H1 (cell line): ENCODE measurements around the gene MBD3. TPM values are rescaled to one million over a fixed set of nuclear protein-coding genes. Genes with fewer than 3 reads are reported as not detected.

Experiments
- CTCF ChIA-PET: fragments of 300-600 bp; sonication (Branson Sonifier 250); formaldehyde crosslinking; loops from one replicate; lab custom pipeline; 2021; ENCODE audit not compliant: partially characterized antibody; lab: Charles Lee
- POLR2A ChIA-PET: fragments of 300-600 bp; sonication (Branson Sonifier 250); formaldehyde crosslinking; loops from one replicate; lab custom pipeline; 2021; ENCODE audit warnings: inconsistent platforms; ENCODE audit not compliant: partially characterized antibody; lab: Charles Lee
- DNase-seq, 2 experiments: peaks; one replicate each; pipeline versions ENCODE4 v3.0.0 to v3.0.0-alpha.2; 2010 to 2022; ENCODE audit warnings: low spot score in 2 of 2, low read depth in 1 of 2, mixed read lengths in 1 of 2
- FAIRE-seq: peaks from 2 replicates; lab custom pipeline; 2011; peaks lifted over from hg19 to GRCh38; lab: Jason Lieb, UNC
- H2AFZ ChIP-seq: 2 replicates; pipeline ENCODE4 v1.8.1; 2012; ENCODE audit warnings: low read length, inconsistent platforms
- H2AK5ac ChIP-seq: 2 replicates; pipeline ENCODE4 v1.6.1; 2013; ENCODE audit warnings: low read depth, low read length
- H2BK120ac ChIP-seq: replicated peaks from 2 replicates; pipeline ENCODE3; 2013; ENCODE audit warnings: low read depth, low read length, inconsistent platforms
- H2BK12ac ChIP-seq: 2 replicates; pipeline ENCODE4 v1.6.1; 2013; ENCODE audit warnings: low read depth, low read length
- H2BK15ac ChIP-seq: 2 replicates; pipeline ENCODE4 v1.6.1; 2013; ENCODE audit warnings: low read length
- H2BK20ac ChIP-seq: 2 replicates; pipeline ENCODE4 v1.6.1; 2013; ENCODE audit warnings: low read length
- H2BK5ac ChIP-seq: 2 replicates; pipeline ENCODE4 v1.6.1; 2013; ENCODE audit warnings: low read depth, low read length
- H3K14ac ChIP-seq: 2 replicates; pipeline ENCODE4 v1.6.1; 2013; ENCODE audit warnings: inconsistent platforms; ENCODE audit not compliant: insufficient read length
- H3K18ac ChIP-seq: 2 replicates; pipeline ENCODE4 v1.6.1; 2013; ENCODE audit warnings: low read length; ENCODE audit errors: extremely low read depth
- H3K23ac ChIP-seq: 2 replicates; pipeline ENCODE4 v1.6.1; 2013; ENCODE audit warnings: inconsistent platforms; ENCODE audit not compliant: insufficient read length
- H3K23me2 ChIP-seq: 2 replicates; pipeline ENCODE4 v1.6.1; 2013; ENCODE audit warnings: low read depth, low read length
- H3K27ac ChIP-seq: 2 replicates; pipeline ENCODE4 v1.6.1; 2011; ENCODE audit warnings: low read depth, low read length, inconsistent platforms
- H3K27me3 ChIP-seq, 4 experiments: replicated peaks in 1 of 4; 1 replicate in 1 of 4; 2 replicates in 3 of 4; pipeline versions ENCODE4 v1.6.1 to v1.8.1; 2011 to 2013; ENCODE audit warnings: low read length in 3 of 4, mild to moderate bottlenecking in 3 of 4, inconsistent platforms in 2 of 4, mixed read lengths in 2 of 4, moderate library complexity in 1 of 4; ENCODE audit not compliant: control insufficient read depth in 3 of 4, insufficient read depth in 3 of 4; ENCODE audit errors: extremely low read depth in 1 of 4
- H3K36me3 ChIP-seq, 4 experiments: 2 replicates each; pipeline versions ENCODE4 v1.6.1 to v1.8.1; 2011 to 2013; ENCODE audit warnings: mild to moderate bottlenecking in 4 of 4, low read length in 3 of 4, moderate library complexity in 2 of 4, control low read depth in 1 of 4, inconsistent platforms in 1 of 4; ENCODE audit not compliant: insufficient read depth in 4 of 4, control insufficient read depth in 2 of 4
- H3K4ac ChIP-seq: replicated peaks from 2 replicates; pipeline ENCODE3; 2013; ENCODE audit warnings: low read length, low read depth, mixed read lengths, inconsistent platforms; ENCODE audit not compliant: insufficient read length
- H3K4me1 ChIP-seq, 4 experiments: replicated peaks in 1 of 4; 1 replicate in 1 of 4; 2 replicates in 3 of 4; pipeline versions ENCODE4 v1.6.1 to v1.8.1; 2011 to 2013; ENCODE audit warnings: low read length in 3 of 4, inconsistent platforms in 2 of 4, mixed read lengths in 1 of 4; ENCODE audit not compliant: insufficient read depth in 4 of 4, control insufficient read depth in 3 of 4
- H3K4me2 ChIP-seq, 2 experiments: 2 replicates each; pipeline versions ENCODE4 v1.6.1 to v1.8.1; 2011 to 2013; ENCODE audit warnings: low read depth in 2 of 2, low read length in 2 of 2, control low read depth in 1 of 2, inconsistent platforms in 1 of 2, mild to moderate bottlenecking in 1 of 2; ENCODE audit not compliant: insufficient read depth in 1 of 2
- H3K4me3 ChIP-seq, 4 experiments: fragments of 200-600, 300-600 bp in 1 of 4; sonication (generic), shearing (Covaris generic), sonication (Bioruptor Twin) in 1 of 4; 2 replicates each; pipeline versions ENCODE4 v1.5.1 to v1.8.1; 2011 to 2016; ENCODE audit warnings: low read length in 4 of 4, low read depth in 3 of 4, control low read depth in 2 of 4, inconsistent platforms in 2 of 4, mild to moderate bottlenecking in 2 of 4, mixed read lengths in 1 of 4, moderate library complexity in 1 of 4; ENCODE audit not compliant: insufficient read depth in 2 of 4; ENCODE audit errors: extremely low read depth in 1 of 4
- H3K56ac ChIP-seq: replicated peaks from 2 replicates; pipeline ENCODE3; 2013; ENCODE audit warnings: low read depth, mild to moderate bottlenecking, mixed read lengths, low read length, inconsistent platforms; ENCODE audit not compliant: insufficient read length
- H3K79me1 ChIP-seq: 2 replicates; pipeline ENCODE4 v1.6.1; 2013; ENCODE audit warnings: low read depth, low read length, control low read depth
- H3K79me2 ChIP-seq, 2 experiments: 2 replicates each; pipeline versions ENCODE4 v1.6.1 to v1.8.1; 2012 to 2013; ENCODE audit warnings: low read length in 2 of 2, mild to moderate bottlenecking in 2 of 2, inconsistent platforms in 1 of 2; ENCODE audit not compliant: insufficient read depth in 2 of 2, control insufficient read depth in 1 of 2
- H3K9ac ChIP-seq, 4 experiments: replicated peaks in 1 of 4; 1 replicate in 1 of 4; 2 replicates in 3 of 4; pipeline versions ENCODE4 v1.6.1 to v1.8.1; 2011 to 2013; ENCODE audit warnings: low read depth in 3 of 4, low read length in 3 of 4, control low read depth in 2 of 4, mild to moderate bottlenecking in 2 of 4, moderate library complexity in 2 of 4, inconsistent platforms in 1 of 4; ENCODE audit errors: extremely low read depth in 1 of 4
- H3K9me3 ChIP-seq, 2 experiments: 2 replicates each; pipeline versions ENCODE4 v1.6.1 to v1.8.1; 2012 to 2013; ENCODE audit warnings: mild to moderate bottlenecking in 2 of 2, moderate library complexity in 2 of 2, control low read depth in 1 of 2, inconsistent platforms in 1 of 2, low read depth in 1 of 2, low read length in 1 of 2, mixed read lengths in 1 of 2; ENCODE audit not compliant: insufficient read depth in 2 of 2
- H4K20me1 ChIP-seq, 2 experiments: replicated peaks in 1 of 2; 2 replicates each; pipeline versions ENCODE3 to v1.8.1; 2011 to 2013; ENCODE audit warnings: inconsistent platforms in 2 of 2, low read length in 2 of 2, mild to moderate bottlenecking in 1 of 2; ENCODE audit not compliant: insufficient read depth in 2 of 2, control insufficient read depth in 1 of 2
- H4K5ac ChIP-seq: 2 replicates; pipeline ENCODE4 v1.6.1; 2013; ENCODE audit warnings: low read length, low read depth, mixed read lengths, inconsistent platforms; ENCODE audit not compliant: insufficient read length
- H4K8ac ChIP-seq: 2 replicates; pipeline ENCODE4 v1.8.0; 2013; ENCODE audit warnings: mild to moderate bottlenecking, moderate library complexity, low read length, inconsistent platforms; ENCODE audit not compliant: insufficient read depth; ENCODE audit errors: extremely low read depth
- H4K91ac ChIP-seq: replicated peaks from 2 replicates; pipeline ENCODE3; 2013; ENCODE audit warnings: low read length, mixed read lengths, inconsistent platforms; ENCODE audit not compliant: insufficient read length
- POLR2AphosphoS5 ChIP-seq: IDR thresholded peaks from 2 replicates; pipeline ENCODE4 v1.6.1; 2011; ENCODE audit warnings: low read depth, low read length
- SIX5 ChIP-seq: IDR thresholded peaks from 2 replicates; pipeline ENCODE4 v1.6.1; 2011; ENCODE audit warnings: mild to moderate bottlenecking, low read depth, low read length
- WGBS, 2 experiments: shearing (Covaris generic) in 1 of 2; methylation state at CpG; one replicate each; pipeline versions ENCODE4 v1.1.6 to v1.1.7; 2013 to 2015; ENCODE audit warnings: low lambda C conversion rate in 2 of 2, mixed read lengths in 2 of 2, inconsistent platforms in 1 of 2, low coverage in 1 of 2, missing lambda C conversion rate in 1 of 2; ENCODE audit not compliant: insufficient replicate concordance in 2 of 2, insufficient coverage in 1 of 2, insufficient read length in 1 of 2; ENCODE audit errors: extremely low coverage in 1 of 2, missing lambda C conversion rate in 1 of 2; 5-methylcytosine and 5-hydroxymethylcytosine counted together
- polyA plus RNA-seq, 7 experiments: library from polyadenylated mRNA; depleted of rRNA in 3 of 7; stranded (reverse) in 5 of 7; unstranded in 2 of 7; fragments of >200 nt in 5 of 7; fragments of 200-250 nt in 2 of 7; gene quantifications; 1 replicate in 5 of 7; 2 replicates in 1 of 7; 4 replicates in 1 of 7; pipeline versions ENCODE4 v1.2.1 to v1.2.3, GENCODE V29; 2011 to 2013; ENCODE audit warnings: missing spikeins in 2 of 7, mixed read lengths in 2 of 7
- total RNA-seq: library from RNA; stranded (reverse); fragmentation: NEBNext Ultra II Directional; extraction: Animal tissue kit (Norgen Biotek cat#: 25700); gene quantifications from 2 replicates; pipeline ENCODE4 v1.2.1, GENCODE V29; 2021

The MBD3 gene
- total and polyA plus RNA-seq, 2 of the 8 experiments (the other 6 are each of a cell fraction or from before 2014, with no cell fraction given), result 88.2 to 110 TPM

DNA sequence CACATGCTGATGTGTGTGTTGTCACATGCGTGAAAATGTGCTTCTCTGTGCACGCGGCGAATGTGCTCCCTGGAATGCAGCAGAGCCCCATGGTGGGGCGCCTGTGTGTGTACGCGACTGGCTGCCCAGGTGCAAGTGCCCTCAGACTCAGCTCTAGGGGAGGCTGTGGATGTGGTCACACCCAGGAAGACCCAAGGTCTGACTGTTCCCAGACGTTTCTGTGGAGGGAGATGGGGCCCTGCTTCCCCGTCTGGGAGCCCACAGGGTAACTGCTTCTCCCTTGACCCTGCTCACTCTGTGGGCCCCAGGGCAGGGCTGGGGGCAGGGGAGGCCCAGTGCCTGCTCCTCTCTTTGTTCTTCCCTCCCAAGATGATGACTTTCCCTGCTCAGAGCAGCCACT, 20.5 kb upstream of the MBD3 start:
- Histone ChIP-seq H3K79me2 (peaks cover 0 to 2% of the 10 kb centered on the region in 2 experiments; a peak in 1 of 4 replicates), H4K20me1 (peaks cover 15 to 32% of the 10 kb centered on the region in 2 experiments), H3K27me3 (no peaks in the 10 kb centered on the region), H4K8ac (no peak overlapping the region; the same call in 1 of the 2 replicates), H2AK5ac (no peak overlapping the region), H3K18ac (no peak overlapping the region), H3K9me3 (no peaks in the 10 kb centered on the region), H3K4ac (no peak overlapping the region), H2AFZ (no peak overlapping the region), H4K5ac (no peak overlapping the region), H3K36me3 (peaks cover 43 to 78% (median 64%) of the 10 kb centered on the region in 4 experiments), H2BK120ac (no peak overlapping the region), H3K4me3 (no peak overlapping the region), H3K23me2 (no peaks in the 10 kb centered on the region), H3K56ac (no peak overlapping the region), H2BK5ac (no peak overlapping the region), H3K4me2 (no peak overlapping the region), H3K79me1 (peaks cover 3% of the 10 kb centered on the region), H3K27ac (no peak overlapping the region), H4K91ac (no peak overlapping the region), H2BK15ac (no peak overlapping the region), H3K14ac (no peak overlapping the region), H3K9ac (no peak overlapping the region), H2BK20ac (no peak overlapping the region), H3K4me1 (no peaks in the 10 kb centered on the region; a peak in 1 of 7 replicates)
- DNase-seq (no peak), FAIRE-seq (no peak)
- CTCF ChIA-PET, result interaction anchor here (0.8 to 2.1 kb wide), 6 partner anchors 12 to 182 kb away, joined by 3 to 7 read pairs (median 4); no protein-coding TSS in a partner anchor
- WGBS, 2 experiments, result 96% methylated on average over 9 of the region's 9 CpGs; no CpG with 5 or more reads in 1 of the 2 experiments
- TF ChIP-seq POLR2AphosphoS5 (peak; percentile 62; the same call in 1 of the 2 replicates), SIX5 (no peak)
- TF ChIP-seq, all 59 proteins: peak for 1
- no peak overlapping the region for H2BK12ac ChIP-seq
- no peak overlapping the region for H3K23ac ChIP-seq
- POLR2A ChIA-PET, result interaction anchor here (0.6 to 2.7 kb wide), 5 partner anchors 12 to 175 kb away, joined by 3 to 9 read pairs (median 4); no protein-coding TSS in a partner anchor
